Pancreas (tissue), 10 donors: ENCODE data around the gene SRPK3. TPM values are rescaled to one million over a fixed set of nuclear protein-coding genes. Genes with fewer than 3 reads are reported as not detected.
"Not testable (repeated sequence)": the region's sequence is repeated elsewhere in the genome, so short reads cannot be mapped to it uniquely, and the experiment has no call there.

ENCODE experiments used
- ATAC-seq, 4 donors: fragments of 200-7000 bp; cut with Tn5 transposase; one replicate each; pipeline versions ENCODE4 v1.8.0 to v1.9.1; 2020; ENCODE audit warnings: mild to moderate bottlenecking in 4 of 4, moderate library complexity in 4 of 4
- DNase-seq, 6 donors: peaks; one replicate each; pipeline ENCODE4 v3.0.0-alpha.2; 2020
- FAIRE-seq: peaks from 2 replicates; lab custom pipeline; 2012; peaks lifted over from hg19 to GRCh38; lab: Jason Lieb, UNC
- H3K27ac ChIP-seq, 4 donors: fragments of 200-600 bp; sonication (generic); 1 replicate in 3 of 4; 2 replicates in 1 of 4; pipeline versions ENCODE4 v1.5.0 to v1.8.0; 2020
- H3K27me3 ChIP-seq, 4 donors: fragments of 200-600 bp; one replicate each; pipeline ENCODE4 v1.8.0; 2021
- H3K36me3 ChIP-seq, 3 donors: fragments of 200-600 bp; sonication (generic) in 1 of 3; one replicate each; pipeline versions ENCODE4 v1.5.0 to v1.8.0; 2020 to 2021
- H3K4me1 ChIP-seq, 3 donors: fragments of 200-600 bp; one replicate each; pipeline ENCODE4 v1.8.0; 2021
- H3K4me3 ChIP-seq, 4 donors: fragments of 200-600 bp; sonication (generic) in 2 of 4; one replicate each; pipeline versions ENCODE4 v1.5.0 to v1.8.0; 2020 to 2021
- H3K9me3 ChIP-seq, 4 donors: fragments of 200-600 bp; one replicate each; pipeline ENCODE4 v1.8.0; 2021
- CTCF ChIP-seq, 4 donors: fragments of 200-600 bp; sonication (generic) in 3 of 4; IDR thresholded peaks; one replicate each; pipeline versions ENCODE4 v1.5.0 to v1.8.0; 2021; ENCODE audit warnings: antibody characterized with exemption in 4 of 4
- WGBS, 2 donors: extraction: QIAGEN DNeasy Blood & Tissue Kit; methylation state at CpG; one replicate each; pipeline ENCODE4 v1.1.7; 2013; 5-methylcytosine and 5-hydroxymethylcytosine counted together
- intact Hi-C, 3 donors: fragments of 100-400 bp; cut with DNase I; formaldehyde crosslinking; loops; one replicate each; pipeline versions ENCODE4 v1.11.1 to v1.14.2; 2022
- polyA plus RNA-seq, 2 donors: library from polyadenylated mRNA; stranded (reverse); fragments of 200-250 nt; gene quantifications; one replicate each; pipeline ENCODE4 v1.2.3, GENCODE V29; 2013
- total RNA-seq, 6 donors: library from RNA; stranded (reverse); fragmentation: NEBNext Ultra II Directional in 4 of 6; extraction: Animal tissue kit (Norgen Biotek cat#: 25700) in 4 of 6; gene quantifications; one replicate each; pipeline versions ENCODE4 v1.2.1 to v1.2.4, GENCODE V29; 2021 to 2023
- donor health status: healthy with polysubstance abuse.
- donor health status: DM: no; HTN: no; CAD: no; lungs with moderate emphysema.
- donor health status: DM: no; HTN: no; CAD: no.
- donor health status: control.
- donor health status: control.
- donor health status: Bipolar disorder and iron deficiency.
- donor health status: DM: yes; HTN: yes; CAD: no.
- donor health status: DM: no; HTN: no; CAD: no.
- donor health status: DM: no; HTN: no; CAD: no.
- donor health status: DM: yes; HTN: yes; CAD: no.

SRPK3 gene
- total and polyA plus RNA-seq, 8 donors: 0.12 to 1.5 (median 0.24) TPM; not detected in 1

- Histone ChIP-seq H3K4me1 (no peaks in the 10 kb centered on the region), H3K27ac (no peak overlapping the region), H3K4me3 (no peak overlapping the region), H3K36me3 (no peaks in the 10 kb centered on the region), H3K27me3 (peaks cover 0 to 4% (median 0%) of the 10 kb centered on the region in 4 donors), H3K9me3 (no peaks in the 10 kb centered on the region)
- DNase-seq (no peak), FAIRE-seq (no peak), ATAC-seq (no peak)
- 68 to 74% methylated on average over 3 of the region's 3 CpGs for WGBS, 2 donors
- intact Hi-C loops: no loop called here
- no peak for TF ChIP-seq CTCF (IDR thresholded peaks at IDR 0.05)
These were observed 34.5 kb upstream of the SRPK3 start for GRCh38 chrX:153746359-153746758.

DNA sequence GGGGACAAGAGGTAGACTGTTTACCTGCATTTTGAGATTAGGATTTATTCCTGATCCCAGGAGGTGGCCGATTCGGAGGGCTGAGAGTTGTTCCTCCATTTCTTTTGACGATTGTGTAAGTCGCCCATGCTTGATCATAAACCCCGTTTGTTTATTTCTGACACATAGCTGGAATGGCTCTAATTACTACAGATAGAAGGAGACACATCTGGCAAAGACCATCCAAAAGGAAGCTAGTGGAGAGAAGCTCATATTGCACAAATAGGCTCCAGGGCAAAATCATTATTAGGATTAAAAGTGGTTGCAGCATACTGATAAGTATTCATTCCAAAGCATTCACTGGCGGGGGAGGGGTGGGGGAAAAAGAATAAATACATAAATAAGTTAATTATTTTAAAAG is 33.9 kb upstream of the SRPK3 start:
- H3K4me1 ChIP-seq, H3K9me3 ChIP-seq, DNase-seq, H3K36me3 ChIP-seq, FAIRE-seq, intact Hi-C loops, ATAC-seq, H3K27ac ChIP-seq, H3K27me3 ChIP-seq, H3K4me3 ChIP-seq: not testable (repeated sequence)
- 42 to 65% methylated on average over 6 of the region's 6 CpGs for WGBS, 2 donors

GRCh38 chrX:153749017-153749416 is 31.8 kb upstream of the SRPK3 start:
- WGBS, 2 donors: 82 to 86% methylated on average over 7 of the region's 7 CpGs
- intact Hi-C loops, H3K9me3 ChIP-seq, H3K36me3 ChIP-seq, H3K27me3 ChIP-seq, H3K27ac ChIP-seq, H3K4me3 ChIP-seq, FAIRE-seq, DNase-seq, ATAC-seq, H3K4me1 ChIP-seq: not testable (repeated sequence)

DNA sequence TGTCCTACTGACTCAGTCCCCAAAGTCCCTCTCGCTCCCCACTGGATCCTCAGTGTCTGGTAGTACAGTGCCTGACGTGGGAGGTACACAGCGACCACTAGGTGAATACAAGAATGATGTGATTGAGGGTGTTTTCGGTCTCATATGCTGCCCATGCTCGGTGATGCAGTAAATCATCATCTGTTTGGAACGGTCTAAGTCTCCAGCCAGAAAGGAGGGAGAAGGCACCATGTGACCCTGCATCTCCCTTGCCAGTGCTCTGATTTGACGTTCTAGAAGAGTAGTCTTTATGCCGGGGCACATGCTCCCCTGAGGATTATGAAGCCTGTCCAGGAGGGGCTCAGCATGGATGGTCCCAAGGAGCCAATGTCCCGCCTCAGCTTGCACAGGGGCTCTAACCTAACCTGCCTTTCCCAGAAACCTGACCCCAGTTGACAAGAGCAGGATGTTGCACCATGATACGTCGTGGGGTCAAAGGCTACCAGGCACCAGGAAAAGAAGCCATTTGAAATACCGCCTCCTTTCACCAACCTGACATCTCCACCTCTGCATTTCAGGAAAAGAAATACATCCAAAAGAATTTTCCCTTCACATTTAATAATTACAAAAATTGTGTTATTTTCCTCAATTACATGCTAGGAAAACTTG is 30.6 kb upstream of the SRPK3 start:
- ATAC-seq (no peak), FAIRE-seq (no peak), DNase-seq (no peak)
- no peak for TF ChIP-seq CTCF (IDR thresholded peaks at IDR 0.05)
- H3K4me3 ChIP-seq: no peak overlapping the region
- peaks cover 0 to 4% (median 0%) of the 10 kb centered on the region in 4 donors for H3K27me3 ChIP-seq
- WGBS, 2 donors: 69 to 71% methylated on average over 12 of the region's 12 CpGs
- H3K36me3 ChIP-seq: no peaks in the 10 kb centered on the region
- no peaks in the 10 kb centered on the region for H3K9me3 ChIP-seq
- H3K4me1 ChIP-seq: no peaks in the 10 kb centered on the region
- H3K27ac ChIP-seq: no peak overlapping the region
- intact Hi-C loops: no loop called here

DNA sequence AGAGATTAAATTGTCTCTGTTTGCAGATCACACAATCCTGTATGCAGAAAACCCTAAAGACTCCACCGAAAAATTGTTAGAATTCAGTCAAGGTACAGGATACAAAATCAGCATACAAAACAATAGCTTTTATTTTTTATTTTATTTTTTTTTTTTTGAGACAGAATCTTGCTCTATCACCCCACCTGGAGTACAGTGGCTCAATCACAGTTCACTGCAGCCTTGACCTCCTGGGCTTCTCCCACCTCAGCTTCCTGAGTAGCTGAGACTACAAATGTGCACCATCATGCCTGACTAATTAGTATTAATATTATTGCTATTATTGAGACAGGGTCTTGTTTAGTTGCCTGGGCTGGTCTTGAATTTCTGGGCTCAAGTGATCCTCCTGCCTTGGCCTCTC is 25.7 kb upstream of the SRPK3 start:
- ATAC-seq (no peak), DNase-seq (no peak), FAIRE-seq (no peak)
- WGBS, 2 donors: 77 to 82% methylated on average over 1 of the region's 1 CpG
- Histone ChIP-seq H3K4me1 (no peaks in the 10 kb centered on the region), H3K36me3 (no peaks in the 10 kb centered on the region), H3K4me3 (no peak overlapping the region), H3K9me3 (no peaks in the 10 kb centered on the region), H3K27me3 (peaks cover 0 to 4% (median 2%) of the 10 kb centered on the region in 4 donors), H3K27ac (no peak overlapping the region)
- TF ChIP-seq CTCF (IDR thresholded peaks at IDR 0.05): no peak
- intact Hi-C loops: no loop called here

DNA sequence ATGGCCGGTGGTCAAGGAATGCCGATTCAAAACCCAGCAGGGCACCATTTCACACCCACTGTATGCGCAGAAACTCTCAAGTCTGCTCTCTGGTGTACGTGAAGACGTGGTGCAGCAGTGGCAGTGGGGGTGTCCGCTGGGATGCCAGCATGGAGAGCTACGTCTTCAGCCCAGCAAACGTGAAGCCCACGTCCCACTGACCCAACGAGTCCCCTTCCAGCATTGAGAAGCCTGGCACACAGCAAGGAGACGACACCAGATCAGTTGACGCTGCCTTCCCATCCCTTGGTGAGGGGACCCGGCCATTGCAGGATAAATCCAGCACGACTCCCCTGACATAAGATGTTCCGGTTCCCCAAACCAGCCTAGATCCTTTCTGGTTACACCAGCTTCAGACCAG is 19.0 kb upstream of the SRPK3 start:
- ATAC-seq (no peak), DNase-seq (no peak), FAIRE-seq (no peak)
- peaks cover 0 to 5% (median 0%) of the 10 kb centered on the region in 4 donors for H3K27me3 ChIP-seq
- H3K9me3 ChIP-seq: no peaks in the 10 kb centered on the region
- no peaks in the 10 kb centered on the region for H3K36me3 ChIP-seq
- no peaks in the 10 kb centered on the region for H3K4me1 ChIP-seq
- 80% methylated on average over 15 of the region's 15 CpGs for WGBS, 2 donors
- TF ChIP-seq CTCF (IDR thresholded peaks at IDR 0.05): no peak
- H3K27ac ChIP-seq: no peak overlapping the region
- H3K4me3 ChIP-seq: no peak overlapping the region
- intact Hi-C loops: loop anchor here in 1 of 3 donors (10.0 kb wide), 1 partner anchor 193 kb away; no protein-coding TSS in a partner anchor
